Endothelial cell (in vitro differentiated cells): ENCODE measurements around the gene GNAO1. TPM values are rescaled to one million over a fixed set of nuclear protein-coding genes. Genes with fewer than 3 reads are reported as not detected.

Experiments used
- DNase-seq: peaks from one replicate; pipeline ENCODE4 v3.0.0; 2021; ENCODE audit warnings: low spot score
- H3K27ac Mint-ChIP-seq: one replicate; pipeline ENCODE4 v1.8.0; 2021; ENCODE audit warnings: mixed read lengths, inconsistent platforms; ENCODE audit not compliant: unreplicated experiment
- H3K27me3 Mint-ChIP-seq: one replicate; pipeline ENCODE4 v1.8.0; 2021; ENCODE audit warnings: mild to moderate bottlenecking, moderate library complexity, mixed read lengths, inconsistent platforms; ENCODE audit not compliant: unreplicated experiment
- H3K36me3 Mint-ChIP-seq: one replicate; pipeline ENCODE4 v1.8.0; 2021; ENCODE audit warnings: mild to moderate bottlenecking, low read depth, mixed read lengths, inconsistent platforms; ENCODE audit not compliant: unreplicated experiment
- H3K4me1 Mint-ChIP-seq: one replicate; pipeline ENCODE4 v1.8.0; 2021; ENCODE audit warnings: mild to moderate bottlenecking, mixed read lengths, inconsistent platforms; ENCODE audit not compliant: unreplicated experiment
- H3K4me3 Mint-ChIP-seq: one replicate; pipeline ENCODE4 v1.8.0; 2021; ENCODE audit warnings: mild to moderate bottlenecking, mixed read lengths, inconsistent platforms; ENCODE audit not compliant: unreplicated experiment
- H3K9me3 Mint-ChIP-seq: one replicate; pipeline ENCODE4 v1.8.0; 2021; ENCODE audit warnings: mixed read lengths, inconsistent platforms; ENCODE audit not compliant: unreplicated experiment
- CTCF ChIP-seq: fragments of 200-600 bp; sonication (generic); IDR thresholded peaks from one replicate; pipeline ENCODE4 v1.5.0; 2021; ENCODE audit warnings: antibody characterized with exemption; ENCODE audit not compliant: unreplicated experiment
- total RNA-seq: library from RNA; stranded (reverse); fragmentation: NEBNext Ultra II Directional; extraction: Animal tissue kit (Norgen Biotek cat#: 25700); gene quantifications from one replicate; pipeline ENCODE4 v1.2.1, GENCODE V29; 2021; ENCODE audit not compliant: unreplicated experiment

Gene GNAO1
- total RNA-seq, 1 donor from 2014 or later = 0.69 TPM

- DNase-seq = no peak
- no peaks in the 10 kb centered on the region for H3K4me1 Mint-ChIP-seq
- H3K27ac Mint-ChIP-seq = no peak overlapping the region
- no peaks in the 10 kb centered on the region for H3K9me3 Mint-ChIP-seq
- H3K4me3 Mint-ChIP-seq = no peak overlapping the region
- TF ChIP-seq CTCF = no peak
- no peaks in the 10 kb centered on the region for H3K27me3 Mint-ChIP-seq
- no peaks in the 10 kb centered on the region for H3K36me3 Mint-ChIP-seq
Observed at GRCh38 chr16:56298948-56299596, 107.8 kb downstream of the GNAO1 start.

GRCh38 chr16:56300242-56300623 lies 108.9 kb downstream of the GNAO1 start:
- no peak overlapping the region for H3K27ac Mint-ChIP-seq
- TF ChIP-seq CTCF = no peak
- no peak overlapping the region for H3K4me3 Mint-ChIP-seq
- H3K36me3 Mint-ChIP-seq = no peaks in the 10 kb centered on the region
- DNase-seq = no peak
- no peaks in the 10 kb centered on the region for H3K9me3 Mint-ChIP-seq
- peaks cover 2% of the 10 kb centered on the region for H3K27me3 Mint-ChIP-seq
- H3K4me1 Mint-ChIP-seq = no peaks in the 10 kb centered on the region

DNA sequence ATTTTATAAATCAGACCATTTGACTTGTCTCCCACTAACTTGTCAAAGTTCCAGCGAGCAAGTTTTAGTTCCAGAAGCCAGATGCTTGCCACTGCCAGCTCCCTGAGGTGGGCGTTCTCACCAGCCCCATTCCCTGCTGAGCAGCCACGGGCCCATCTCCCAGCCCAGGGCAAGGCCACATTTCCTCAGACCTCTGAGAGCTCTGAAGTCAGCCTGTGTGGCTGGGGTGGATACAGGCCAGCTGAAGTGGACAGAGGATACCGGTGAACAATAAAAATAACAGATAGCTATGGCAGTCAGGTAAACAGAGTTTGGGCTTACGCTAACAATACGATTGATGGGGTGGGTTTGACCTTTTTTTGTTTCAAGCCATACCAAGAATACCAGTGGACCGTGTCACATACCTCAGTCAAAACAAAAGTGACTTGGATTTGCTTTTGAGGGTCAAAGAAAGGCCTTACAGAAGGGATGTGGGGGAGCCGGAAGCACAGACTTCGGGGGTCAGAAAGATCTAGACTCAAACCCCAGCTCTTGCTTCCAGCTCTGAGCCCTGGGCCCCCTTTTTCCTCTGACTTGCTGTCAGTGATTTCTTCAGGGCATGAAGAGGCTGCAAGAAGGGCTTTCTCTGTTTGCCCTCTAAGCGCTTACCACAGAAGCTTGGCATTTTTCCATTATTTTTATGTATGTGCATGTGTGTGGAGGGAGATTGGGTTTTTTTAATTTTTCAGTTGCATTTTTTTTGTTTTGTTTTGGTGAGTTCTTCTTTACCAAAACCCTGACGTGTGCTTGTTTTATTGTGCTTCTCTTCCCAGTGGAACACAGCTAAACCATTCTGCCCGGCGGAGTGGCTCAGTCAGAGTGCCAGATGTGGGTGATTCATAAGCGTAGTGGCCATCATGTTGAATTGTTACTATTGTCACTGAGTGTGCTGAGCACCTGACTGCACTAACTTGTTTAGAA lies 109.9 kb downstream of the GNAO1 start:
- Mint-ChIP-seq H3K27ac (no peak overlapping the region), H3K36me3 (no peaks in the 10 kb centered on the region), H3K27me3 (peaks cover 3% of the 10 kb centered on the region), H3K4me3 (no peak overlapping the region), H3K4me1 (no peaks in the 10 kb centered on the region), H3K9me3 (no peaks in the 10 kb centered on the region)
- no peak for TF ChIP-seq CTCF
- no peak for DNase-seq

DNA sequence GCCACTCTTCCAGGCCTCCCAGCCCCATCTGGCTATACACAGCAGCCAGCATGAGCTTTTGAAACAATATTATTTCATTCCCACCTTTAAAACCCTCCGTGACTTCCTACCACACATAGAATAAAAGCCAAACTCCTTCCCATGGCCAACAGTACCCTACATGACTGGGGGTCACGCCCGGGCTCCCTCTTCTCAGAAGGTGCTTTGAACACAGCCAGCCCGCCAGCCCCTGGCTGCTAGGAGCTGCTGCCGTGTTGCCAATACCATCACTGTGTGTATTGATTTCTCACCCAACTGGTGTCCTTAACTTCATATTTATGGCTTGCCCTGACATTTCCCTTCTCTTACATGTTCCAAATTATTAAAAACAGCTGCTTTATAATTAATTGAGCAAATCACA lies 111.2 kb downstream of the GNAO1 start:
- Mint-ChIP-seq H3K4me1 (no peaks in the 10 kb centered on the region), H3K9me3 (no peaks in the 10 kb centered on the region), H3K27me3 (peaks cover 4% of the 10 kb centered on the region), H3K36me3 (no peaks in the 10 kb centered on the region), H3K27ac (no peak overlapping the region), H3K4me3 (no peak overlapping the region)
- no peak for DNase-seq
- TF ChIP-seq CTCF = no peak
